Trophoblast cell (in vitro differentiated cells and primary cell): ENCODE measurements around the gene SLC25A25.
A peak's percentile ranks its signal among the peaks of the same experiment; 100 is the strongest.

Source experiments
- DNase-seq, 2 donors: peaks; one replicate each; pipeline ENCODE4 v3.0.0-alpha.2; 2016
- H2AFZ ChIP-seq: 2 replicates; pipeline ENCODE4 v1.6.1; 2013; ENCODE audit warnings: low read length, moderate library complexity, mild to moderate bottlenecking; ENCODE audit not compliant: insufficient read depth, poor library complexity
- H2AK5ac ChIP-seq: 2 replicates; pipeline ENCODE4 v1.6.1; 2013; ENCODE audit warnings: mild to moderate bottlenecking, low read length
- H2BK120ac ChIP-seq: 2 replicates; pipeline ENCODE4 v1.6.1; 2013; ENCODE audit warnings: low read length, mild to moderate bottlenecking, moderate library complexity; ENCODE audit not compliant: insufficient read depth, poor library complexity
- H2BK12ac ChIP-seq: 2 replicates; pipeline ENCODE4 v1.6.1; 2013; ENCODE audit warnings: mild to moderate bottlenecking, low read length, moderate library complexity
- H2BK5ac ChIP-seq: 2 replicates; pipeline ENCODE4 v1.6.1; 2013; ENCODE audit warnings: low read length, low read depth, moderate library complexity, mild to moderate bottlenecking; ENCODE audit not compliant: poor library complexity
- H3K14ac ChIP-seq: 2 replicates; pipeline ENCODE4 v1.6.1; 2013; ENCODE audit warnings: mild to moderate bottlenecking, low read length
- H3K18ac ChIP-seq: 2 replicates; pipeline ENCODE4 v1.6.1; 2013; ENCODE audit warnings: mild to moderate bottlenecking, low read length
- H3K23ac ChIP-seq: 2 replicates; pipeline ENCODE4 v1.6.1; 2013; ENCODE audit warnings: low read length
- H3K27ac ChIP-seq: 2 replicates; pipeline ENCODE4 v1.5.1; 2013; ENCODE audit warnings: low read depth, mild to moderate bottlenecking, inconsistent platforms, low read length, moderate library complexity
- H3K27me3 ChIP-seq: 2 replicates; pipeline ENCODE4 v1.6.1; 2013; ENCODE audit warnings: inconsistent platforms, mild to moderate bottlenecking, low read length, moderate library complexity; ENCODE audit not compliant: insufficient read depth
- H3K36me3 ChIP-seq, 2 experiments: 1 replicate in 1 of 2; 2 replicates in 1 of 2; pipeline ENCODE4 v1.6.1; 2013; ENCODE audit warnings: low read length in 2 of 2, mild to moderate bottlenecking in 2 of 2, moderate library complexity in 1 of 2; ENCODE audit not compliant: insufficient read depth in 2 of 2, control insufficient read depth in 1 of 2
- H3K4ac ChIP-seq: 2 replicates; pipeline ENCODE4 v1.6.1; 2013; ENCODE audit warnings: low read depth, mild to moderate bottlenecking, low read length, moderate library complexity
- H3K4me1 ChIP-seq, 2 experiments: 1 replicate in 1 of 2; 2 replicates in 1 of 2; pipeline ENCODE4 v1.6.1; 2013; ENCODE audit warnings: low read length in 2 of 2, mild to moderate bottlenecking in 2 of 2, moderate library complexity in 1 of 2; ENCODE audit not compliant: insufficient read depth in 2 of 2, control insufficient read depth in 1 of 2
- H3K4me2 ChIP-seq: 2 replicates; pipeline ENCODE4 v1.6.1; 2013; ENCODE audit warnings: inconsistent platforms, mild to moderate bottlenecking, low read length, moderate library complexity
- H3K4me3 ChIP-seq: 2 replicates; pipeline ENCODE4 v1.5.1; 2013; ENCODE audit warnings: mild to moderate bottlenecking, low read depth, low read length, inconsistent platforms
- H3K79me1 ChIP-seq: one replicate; pipeline ENCODE4 v1.6.1; 2013; ENCODE audit warnings: low read length
- H3K79me2 ChIP-seq: 2 replicates; pipeline ENCODE4 v1.6.1; 2013; ENCODE audit warnings: low read length, mild to moderate bottlenecking; ENCODE audit not compliant: control insufficient read depth, insufficient read depth, poor library complexity
- H3K9ac ChIP-seq: 2 replicates; pipeline ENCODE4 v1.6.1; 2013; ENCODE audit warnings: mild to moderate bottlenecking, low read length
- H3K9me3 ChIP-seq: 2 replicates; pipeline ENCODE4 v1.6.1; 2013; ENCODE audit warnings: low read depth, mild to moderate bottlenecking, control low read depth, inconsistent platforms, low read length; ENCODE audit not compliant: insufficient read depth
- H4K12ac ChIP-seq: 2 replicates; pipeline ENCODE4 v1.6.1; 2013; ENCODE audit warnings: low read depth, mild to moderate bottlenecking, low read length, moderate library complexity
- H4K8ac ChIP-seq: 2 replicates; pipeline ENCODE4 v1.6.1; 2013; ENCODE audit warnings: low read depth, mild to moderate bottlenecking, low read length, moderate library complexity
- H4K91ac ChIP-seq: one replicate; pipeline ENCODE4 v1.6.1; 2013; ENCODE audit warnings: low read depth, mild to moderate bottlenecking, low read length, moderate library complexity
- WGBS: extraction: QIAGEN DNeasy Blood & Tissue Kit; methylation state at CpG from one replicate; pipeline ENCODE4 v1.1.7; 2013; ENCODE audit warnings: missing lambda C conversion rate; ENCODE audit not compliant: insufficient read length, insufficient coverage; ENCODE audit errors: extremely low coverage; 5-methylcytosine and 5-hydroxymethylcytosine counted together

SLC25A25 gene

DNA sequence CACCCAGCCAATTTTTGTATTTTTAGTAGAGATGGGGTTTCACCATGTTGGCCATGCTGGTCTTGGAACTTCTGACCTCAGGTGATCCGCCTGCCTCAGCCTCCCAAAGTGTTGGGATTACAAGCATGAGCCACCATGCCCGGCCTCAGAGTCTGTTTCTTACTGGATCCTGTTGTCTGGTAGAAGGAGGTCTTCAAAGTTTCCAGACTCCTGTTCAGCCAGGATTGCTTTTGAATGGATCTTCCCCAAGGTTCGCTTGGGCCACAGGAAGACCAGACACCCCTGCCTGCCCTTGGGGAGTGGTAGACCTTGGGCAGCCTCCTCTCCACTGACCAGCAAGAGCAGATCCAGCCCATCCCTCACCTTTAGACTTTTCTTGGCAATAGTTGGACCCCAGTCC is 73.6 kb downstream of the SLC25A25 start:
- DNase-seq = no peak
- H3K4me1 ChIP-seq = peaks cover 14 to 16% of the 10 kb centered on the region in 2 experiments
- H3K4me2 ChIP-seq = no peak overlapping the region
- WGBS = no CpG with 5 or more reads among the region's 3 CpGs
- H3K4me3 ChIP-seq = no peak overlapping the region
- no peak overlapping the region for H2AK5ac ChIP-seq
- no peaks in the 10 kb centered on the region for H3K9me3 ChIP-seq
- no peak overlapping the region for H4K8ac ChIP-seq
- H2BK12ac ChIP-seq = no peak overlapping the region
- H3K4ac ChIP-seq = no peak overlapping the region
- H3K79me2 ChIP-seq = no peaks in the 10 kb centered on the region
- no peak overlapping the region for H4K12ac ChIP-seq
- H4K91ac ChIP-seq = no peak overlapping the region
- no peaks in the 10 kb centered on the region for H3K27me3 ChIP-seq
- H2BK5ac ChIP-seq = no peak overlapping the region
- no peak overlapping the region for H2AFZ ChIP-seq
- no peaks in the 10 kb centered on the region for H3K36me3 ChIP-seq
- H3K27ac ChIP-seq = no peak overlapping the region
- H3K9ac ChIP-seq = no peak overlapping the region
- H3K79me1 ChIP-seq = peaks cover 13% of the 10 kb centered on the region
- no peak overlapping the region for H2BK120ac ChIP-seq
- H3K23ac ChIP-seq = no peak overlapping the region
- no peak overlapping the region for H3K18ac ChIP-seq
- no peak overlapping the region for H3K14ac ChIP-seq

DNA sequence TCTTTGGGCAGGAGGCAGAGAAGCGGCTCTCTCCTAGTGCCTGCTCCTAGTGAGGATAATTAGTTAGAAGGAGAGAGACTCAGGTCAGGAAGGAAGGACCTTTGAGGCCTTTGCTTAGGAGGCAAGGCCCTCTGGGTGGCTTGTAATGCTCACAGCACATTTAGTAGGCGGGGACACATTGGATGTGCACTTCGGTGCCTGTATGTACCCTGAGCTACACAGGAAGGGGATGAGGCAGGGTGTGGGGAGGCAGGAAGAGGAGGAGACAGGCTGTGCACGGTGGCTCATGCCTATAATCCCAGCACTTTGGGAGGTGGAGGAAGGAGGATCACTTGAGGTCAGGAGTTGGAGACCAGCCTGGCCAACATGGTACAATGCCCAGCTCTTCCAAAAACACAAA is 74.0 kb downstream of the SLC25A25 start:
- Histone ChIP-seq H3K79me2 (no peaks in the 10 kb centered on the region), H3K18ac (no peak overlapping the region), H3K4ac (no peak overlapping the region), H3K4me2 (no peak overlapping the region), H3K14ac (no peak overlapping the region), H3K27ac (no peak overlapping the region), H2BK120ac (no peak overlapping the region), H2AK5ac (no peak overlapping the region), H4K12ac (no peak overlapping the region), H3K4me3 (no peak overlapping the region), H3K27me3 (no peaks in the 10 kb centered on the region), H4K91ac (no peak overlapping the region), H3K23ac (no peak overlapping the region), H4K8ac (no peak overlapping the region), H2BK12ac (no peak overlapping the region), H3K36me3 (no peaks in the 10 kb centered on the region), H2BK5ac (no peak overlapping the region), H3K79me1 (peaks cover 13% of the 10 kb centered on the region), H3K9ac (no peak overlapping the region), H3K4me1 (peaks cover 14 to 16% of the 10 kb centered on the region in 2 experiments), H3K9me3 (no peaks in the 10 kb centered on the region), H2AFZ (no peak overlapping the region)
- no peak for DNase-seq
- WGBS = no CpG with 5 or more reads among the region's 4 CpGs

DNA sequence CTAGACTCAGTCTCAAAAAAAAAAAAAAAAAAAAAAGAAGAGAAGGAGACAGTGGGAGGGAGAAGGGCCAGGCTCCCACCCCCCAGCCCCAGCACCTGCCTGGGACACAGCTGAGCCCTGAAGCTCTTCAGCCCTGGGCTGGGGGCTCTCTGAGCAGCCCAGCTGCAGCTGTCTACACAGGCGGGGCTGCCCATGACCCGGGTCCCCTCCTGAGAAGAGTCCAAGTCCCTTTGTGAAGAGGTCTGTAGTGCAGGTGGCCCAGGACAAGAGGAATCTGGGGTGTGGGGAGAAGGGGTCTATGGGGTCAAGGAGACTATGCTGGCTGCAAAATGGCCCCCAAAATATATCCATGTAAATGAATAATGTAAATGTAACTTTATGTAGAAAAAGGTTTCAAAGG is 74.6 kb downstream of the SLC25A25 start:
- peaks cover 13% of the 10 kb centered on the region for H3K79me1 ChIP-seq
- H3K9ac ChIP-seq = no peak overlapping the region
- no peak overlapping the region for H2BK5ac ChIP-seq
- H2AK5ac ChIP-seq = no peak overlapping the region
- H3K23ac ChIP-seq = no peak overlapping the region
- no CpG with 5 or more reads among the region's 2 CpGs for WGBS
- H2BK12ac ChIP-seq = no peak overlapping the region
- H4K8ac ChIP-seq = no peak overlapping the region
- no peaks in the 10 kb centered on the region for H3K36me3 ChIP-seq
- no peaks in the 10 kb centered on the region for H3K27me3 ChIP-seq
- H2BK120ac ChIP-seq = no peak overlapping the region
- H3K4ac ChIP-seq = no peak overlapping the region
- DNase-seq = no peak
- H4K12ac ChIP-seq = no peak overlapping the region
- no peaks in the 10 kb centered on the region for H3K79me2 ChIP-seq
- peaks cover 14 to 16% of the 10 kb centered on the region in 2 experiments for H3K4me1 ChIP-seq
- no peak overlapping the region for H2AFZ ChIP-seq
- no peak overlapping the region for H3K27ac ChIP-seq
- H3K9me3 ChIP-seq = no peaks in the 10 kb centered on the region
- no peak overlapping the region for H3K4me3 ChIP-seq
- H3K4me2 ChIP-seq = no peak overlapping the region
- no peak overlapping the region for H4K91ac ChIP-seq
- no peak overlapping the region for H3K18ac ChIP-seq
- H3K14ac ChIP-seq = no peak overlapping the region

DNA sequence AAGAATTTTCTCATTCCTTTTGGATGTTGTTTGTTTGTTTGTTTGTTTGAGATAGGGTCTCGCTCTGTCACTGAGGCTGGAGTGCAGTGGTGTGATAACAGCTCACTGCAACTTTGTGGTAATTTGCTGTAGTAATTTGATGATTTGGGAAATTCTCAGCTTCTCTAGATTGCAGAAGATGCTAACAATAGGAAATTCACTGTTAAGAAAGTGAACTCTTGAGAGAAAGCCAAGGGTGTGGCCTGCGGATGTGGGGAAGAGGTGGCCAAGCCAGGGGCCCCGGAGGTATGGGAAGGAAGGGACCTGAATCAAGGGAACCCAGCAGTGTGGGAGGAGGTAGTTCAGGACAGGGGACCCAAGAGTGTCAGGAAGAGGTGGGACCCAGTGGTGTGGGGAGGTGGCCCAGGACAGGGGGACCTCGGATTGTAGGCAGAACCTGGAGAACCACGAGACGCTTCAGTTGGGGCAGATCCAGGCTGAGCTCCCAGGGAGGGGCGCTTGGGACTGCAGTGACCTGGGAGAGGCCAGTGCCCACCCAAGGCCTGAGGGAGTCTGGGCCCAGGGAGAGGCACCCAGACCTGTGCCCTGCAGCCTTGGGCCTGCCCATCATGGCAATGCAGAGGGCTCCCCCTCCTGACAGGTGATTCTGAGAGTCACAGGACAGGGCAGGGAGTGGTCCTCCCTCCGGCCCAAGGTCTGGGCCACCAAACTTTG is 75.7 kb downstream of the SLC25A25 start:
- H3K9ac ChIP-seq = no peak overlapping the region
- peak overlapping the region; percentile 48 for H2AK5ac ChIP-seq
- no peak overlapping the region for H3K23ac ChIP-seq
- no peak overlapping the region for H3K14ac ChIP-seq
- no peak overlapping the region for H2AFZ ChIP-seq
- peaks cover 13% of the 10 kb centered on the region for H3K79me1 ChIP-seq
- H3K9me3 ChIP-seq = no peaks in the 10 kb centered on the region
- H4K91ac ChIP-seq = peak overlapping the region; percentile 32
- no peaks in the 10 kb centered on the region for H3K79me2 ChIP-seq
- H3K4me2 ChIP-seq = no peak overlapping the region
- no peak overlapping the region for H3K18ac ChIP-seq
- no peak overlapping the region for H3K4me3 ChIP-seq
- no peak overlapping the region for H4K12ac ChIP-seq
- H3K36me3 ChIP-seq = no peaks in the 10 kb centered on the region
- H2BK120ac ChIP-seq = no peak overlapping the region
- no CpG with 5 or more reads among the region's 8 CpGs for WGBS
- H3K27ac ChIP-seq = no peak overlapping the region
- H2BK5ac ChIP-seq = no peak overlapping the region
- H2BK12ac ChIP-seq = peak overlapping the region; percentile 47
- no peak for DNase-seq
- H4K8ac ChIP-seq = no peak overlapping the region
- no peaks in the 10 kb centered on the region for H3K27me3 ChIP-seq
- H3K4ac ChIP-seq = no peak overlapping the region
- peaks cover 14 to 16% of the 10 kb centered on the region in 2 experiments for H3K4me1 ChIP-seq
